HepG2 (cell line): Measurements from ENCODE around the gene RPS8. TPM values are rescaled to one million over a fixed set of nuclear protein-coding genes. Genes with fewer than 3 reads are reported as not detected.

Experiments used
- AGO2 ChIP-seq: fragments of 200-400 bp; formaldehyde crosslinking; optimal IDR thresholded peaks from 2 replicates; pipeline ENCODE3; 2017; ENCODE audit warnings: mild to moderate bottlenecking, low read depth, low read length, moderate library complexity
- CSRNP1 ChIP-seq: sonication (generic); formaldehyde crosslinking; IDR thresholded peaks from 2 replicates; pipeline ENCODE4 v1.8.1; 2023; ENCODE audit warnings: mild to moderate bottlenecking, missing genetic modification reagents
- DR1 ChIP-seq: sonication (generic); formaldehyde crosslinking; IDR thresholded peaks from 2 replicates; pipeline ENCODE4 v1.8.0; 2021; ENCODE audit warnings: mild to moderate bottlenecking, missing genetic modification reagents, inconsistent platforms
- FOXJ3 ChIP-seq: sonication (generic); formaldehyde crosslinking; IDR thresholded peaks from 2 replicates; pipeline ENCODE4 v1.4.0; 2020; ENCODE audit warnings: missing genetic modification reagents, mild to moderate bottlenecking, borderline replicate concordance
- GABPB1 ChIP-seq: IDR thresholded peaks from 2 replicates; pipeline ENCODE4 v1.6.1; 2016; ENCODE audit warnings: mild to moderate bottlenecking, missing genetic modification reagents, moderate library complexity, missing compliant biosample characterization
- NFYC ChIP-seq: IDR thresholded peaks from 2 replicates; pipeline ENCODE4 v1.6.1; 2016; ENCODE audit warnings: missing genetic modification reagents, missing compliant biosample characterization
- POGK ChIP-seq: sonication (generic); formaldehyde crosslinking; conservative IDR thresholded peaks from 2 replicates; pipeline ENCODE4 v1.8.0; 2022; ENCODE audit warnings: mild to moderate bottlenecking, moderate library complexity, missing genetic modification reagents
- RARA ChIP-seq: IDR thresholded peaks from 2 replicates; pipeline ENCODE4 v1.6.1; 2016; ENCODE audit warnings: missing genetic modification reagents, missing compliant biosample characterization
- SCMH1 ChIP-seq: sonication (generic); formaldehyde crosslinking; IDR thresholded peaks from 2 replicates; pipeline ENCODE4 v1.9.0; 2021; ENCODE audit warnings: missing genetic modification reagents, mild to moderate bottlenecking, borderline replicate concordance
- TFDP1 ChIP-seq: IDR thresholded peaks from 2 replicates; pipeline ENCODE4 v1.6.1; 2016; ENCODE audit warnings: missing compliant biosample characterization, missing genetic modification reagents, borderline replicate concordance
- ZBTB4 ChIP-seq: sonication (generic); formaldehyde crosslinking; IDR thresholded peaks from 2 replicates; pipeline ENCODE4 v1.4.0; 2020; ENCODE audit warnings: missing genetic modification reagents, mild to moderate bottlenecking, borderline replicate concordance
- ZNF18 ChIP-seq: sonication (generic); formaldehyde crosslinking; IDR thresholded peaks from 2 replicates; pipeline ENCODE4 v1.8.0; 2022; ENCODE audit warnings: mild to moderate bottlenecking, missing genetic modification reagents; ENCODE audit not compliant: insufficient replicate concordance
- ZNF335 ChIP-seq: sonication (generic); formaldehyde crosslinking; IDR thresholded peaks from 2 replicates; pipeline ENCODE4 v1.4.0; 2020; ENCODE audit warnings: missing genetic modification reagents
- ZNF704 ChIP-seq: sonication (generic); formaldehyde crosslinking; IDR thresholded peaks from 2 replicates; pipeline ENCODE4 v1.8.1; 2023; ENCODE audit warnings: mild to moderate bottlenecking, inconsistent platforms, moderate library complexity, missing genetic modification reagents, borderline replicate concordance
- ZSCAN30 ChIP-seq: sonication (generic); formaldehyde crosslinking; IDR thresholded peaks from 2 replicates; pipeline ENCODE4 v1.5.0; 2020; ENCODE audit warnings: mild to moderate bottlenecking, missing genetic modification reagents
- ZSCAN31 ChIP-seq: sonication (generic); formaldehyde crosslinking; IDR thresholded peaks from 2 replicates; pipeline ENCODE4 v1.5.0; 2020; ENCODE audit warnings: low read depth, mild to moderate bottlenecking, missing genetic modification reagents
- polyA plus RNA-seq, 8 experiments: library from polyadenylated mRNA; depleted of rRNA in 3 of 8; stranded (reverse) in 7 of 8; unstranded in 1 of 8; fragments of >200 nt; fragmentation: Illumina TruSeq in 4 of 8; extraction: Trizol in 4 of 8; gene quantifications; 2 replicates each; pipeline versions ENCODE4 v1.2.1 to v1.2.3, GENCODE V29; 2011 to 2016; ENCODE audit warnings: low read depth in 4 of 8, missing spikeins in 1 of 8, mixed read lengths in 1 of 8; ENCODE audit not compliant: insufficient read depth in 1 of 8
- total RNA-seq, 5 experiments: library from RNA; depleted of rRNA; stranded (reverse); fragments of >200 nt; fragmentation: Illumina TruSeq; extraction: Trizol; gene quantifications; 2 replicates each; pipeline ENCODE4 v1.2.3, GENCODE V29; 2016; ENCODE audit warnings: low read depth in 1 of 5

The RPS8 gene
- total and polyA plus RNA-seq, 2 of the 13 experiments (the other 11 are each of a cell fraction or from before 2014, with no cell fraction given) = 2,628 to 2,822 TPM

GRCh38 chr1:44739307-44740178, 35.8 kb upstream of the RPS8 start, which contains the start of gene KIF2C (continued):
- TF ChIP-seq SCMH1 (CRISPR knock-in tag) (no peak), ZSCAN31 (CRISPR knock-in tag) (peak; percentile 77; the same call in 1 of the 2 replicates), DR1 (CRISPR knock-in tag) (peak; percentile 76), CSRNP1 (peak; percentile 96), ZBTB4 (CRISPR knock-in tag) (0 out of 2 replicates have a peak, but pooled peaks have one; percentile 27), TFDP1 (peak; percentile 99), POGK (CRISPR knock-in tag) (peak; percentile 80), NFYC (CRISPR knock-in tag) (peak; percentile 68), FOXJ3 (CRISPR knock-in tag) (peak; percentile 63; the same call in 1 of the 2 replicates), AGO2 (no peak), GABPB1 (peak; percentile 94), ZNF335 (CRISPR knock-in tag) (0 out of 2 replicates have a peak, but pooled peaks have one; percentile 62), ZNF18 (CRISPR knock-in tag) (peak; percentile 22), RARA (CRISPR knock-in tag) (peak; percentile 36; the same call in 1 of the 2 replicates), ZSCAN30 (no peak), ZNF704 (CRISPR knock-in tag) (peak; percentile 75; the same call in 1 of the 2 replicates)
